ENCODE measurements around the gene ETF1. TPM values are rescaled to one million over a fixed set of nuclear protein-coding genes. Genes with fewer than 3 reads are reported as not detected.
"Not testable (repeated sequence)": the region's sequence is repeated elsewhere in the genome, so short reads cannot be mapped to it uniquely, and the experiment has no call there.

The ETF1 gene
- total RNA-seq, 1 donor from 2014 or later = 76.0 TPM

GRCh38 chr5:138491284-138491648, 51.8 kb downstream of the ETF1 start:
- DNase-seq (ENCODE audit: low read depth in 2 of 2) = no peak

- no peak for DNase-seq (ENCODE audit: low read depth in 2 of 2)
Measured at GRCh38 chr5:138490648-138491283, 52.3 kb downstream of the ETF1 start.

- no peak for DNase-seq (ENCODE audit: low read depth in 2 of 2)
Measured at GRCh38 chr5:138489683-138490061, 53.4 kb downstream of the ETF1 start.

- no peak for DNase-seq (ENCODE audit: low read depth in 2 of 2)
Measured at GRCh38 chr5:138488481-138488945, 54.5 kb downstream of the ETF1 start.

GRCh38 chr5:138482638-138483037, 60.4 kb downstream of the ETF1 start:
- no peak for DNase-seq (ENCODE audit: low read depth in 2 of 2)

GRCh38 chr5:138476918-138477317, 66.1 kb downstream of the ETF1 start:
- no peak for DNase-seq (ENCODE audit: low read depth in 2 of 2)

GRCh38 chr5:138473151-138473550, 69.9 kb downstream of the ETF1 start:
- DNase-seq (ENCODE audit: low read depth in 2 of 2) = not testable (repeated sequence)

- no peak for DNase-seq (ENCODE audit: low read depth in 2 of 2)
Measured at GRCh38 chr5:138472353-138472752, 70.7 kb downstream of the ETF1 start.

- no peak for DNase-seq (ENCODE audit: low read depth in 2 of 2)
Measured at GRCh38 chr5:138471052-138471361, 72.0 kb downstream of the ETF1 start.

- DNase-seq (ENCODE audit: low read depth in 2 of 2) = no peak
Measured at GRCh38 chr5:138470322-138471051, 72.5 kb downstream of the ETF1 start.

GRCh38 chr5:138469540-138470321, 73.3 kb downstream of the ETF1 start:
- DNase-seq (ENCODE audit: low read depth in 2 of 2) = peak; percentile 29 to 89

- DNase-seq (ENCODE audit: low read depth in 2 of 2) = no peak
Measured at GRCh38 chr5:138468966-138469539, 74.0 kb downstream of the ETF1 start.

GRCh38 chr5:138468133-138468965, 74.7 kb downstream of the ETF1 start:
- peak in 1 of 2 donors; percentile 48 for DNase-seq (ENCODE audit: low read depth in 2 of 2)

GRCh38 chr5:138467711-138468132, 75.3 kb downstream of the ETF1 start:
- no peak for DNase-seq (ENCODE audit: low read depth in 2 of 2)

- DNase-seq (ENCODE audit: low read depth in 2 of 2) = peak in 1 of 2 donors; percentile 12
Measured at GRCh38 chr5:138466900-138467710, 75.9 kb downstream of the ETF1 start.

- DNase-seq (ENCODE audit: low read depth in 2 of 2) = peak in 1 of 2 donors; percentile 11
Measured at GRCh38 chr5:138466125-138466899, 76.7 kb downstream of the ETF1 start.

- DNase-seq (ENCODE audit: low read depth in 2 of 2) = peak; percentile 91 to 95
Measured at GRCh38 chr5:138465261-138466124, 77.5 kb downstream of the ETF1 start, which contains the start of gene EGR1. Gene EGR1, plus strand, starts transcription at chr5:138465479. Its CDS starts 283 bp downstream, at chr5:138465762.

Data from lung microvascular endothelial cell (primary cell).